ENCODE results near the gene LRRN2. TPM values are rescaled to one million over a fixed set of nuclear protein-coding genes. Genes with fewer than 3 reads are reported as not detected.

Gene LRRN2
- total RNA-seq, 1 donor from 2014 or later = not detected

DNA sequence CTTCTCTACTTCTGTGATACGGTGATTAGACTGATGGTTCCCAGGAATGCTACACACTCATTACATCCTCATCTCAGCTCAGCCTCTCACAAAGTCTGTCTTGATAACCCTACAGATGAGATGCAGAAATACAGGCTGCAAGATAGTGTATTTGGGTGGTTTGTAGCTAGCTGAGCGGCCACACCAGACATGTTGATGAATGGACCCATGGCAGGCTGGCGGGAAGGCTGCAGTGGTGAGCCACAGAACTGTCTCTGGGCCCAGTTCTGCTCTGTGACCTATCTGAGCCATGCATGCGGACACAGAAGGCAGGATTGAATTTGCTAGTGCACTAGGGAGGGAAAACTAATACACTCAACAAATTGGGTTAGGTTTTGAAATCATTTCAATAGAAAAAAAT lies 71.9 kb downstream of the LRRN2 start:
- Mint-ChIP-seq H3K4me3 (no peak overlapping the region), H3K9me3 (no peaks in the 10 kb centered on the region), H3K27me3 (no peaks in the 10 kb centered on the region), H3K27ac (no peak overlapping the region), H3K4me1 (no peaks in the 10 kb centered on the region), H3K36me3 (ENCODE audit: low read depth) (peaks cover 5% of the 10 kb centered on the region)
- CTCF ChIA-PET = no interaction called here
- DNase-seq = no peak
- POLR2A ChIA-PET = no interaction called here
- intact Hi-C loops (cut with micrococcal nuclease) = no loop called here
- TF ChIP-seq, protein P1, sequence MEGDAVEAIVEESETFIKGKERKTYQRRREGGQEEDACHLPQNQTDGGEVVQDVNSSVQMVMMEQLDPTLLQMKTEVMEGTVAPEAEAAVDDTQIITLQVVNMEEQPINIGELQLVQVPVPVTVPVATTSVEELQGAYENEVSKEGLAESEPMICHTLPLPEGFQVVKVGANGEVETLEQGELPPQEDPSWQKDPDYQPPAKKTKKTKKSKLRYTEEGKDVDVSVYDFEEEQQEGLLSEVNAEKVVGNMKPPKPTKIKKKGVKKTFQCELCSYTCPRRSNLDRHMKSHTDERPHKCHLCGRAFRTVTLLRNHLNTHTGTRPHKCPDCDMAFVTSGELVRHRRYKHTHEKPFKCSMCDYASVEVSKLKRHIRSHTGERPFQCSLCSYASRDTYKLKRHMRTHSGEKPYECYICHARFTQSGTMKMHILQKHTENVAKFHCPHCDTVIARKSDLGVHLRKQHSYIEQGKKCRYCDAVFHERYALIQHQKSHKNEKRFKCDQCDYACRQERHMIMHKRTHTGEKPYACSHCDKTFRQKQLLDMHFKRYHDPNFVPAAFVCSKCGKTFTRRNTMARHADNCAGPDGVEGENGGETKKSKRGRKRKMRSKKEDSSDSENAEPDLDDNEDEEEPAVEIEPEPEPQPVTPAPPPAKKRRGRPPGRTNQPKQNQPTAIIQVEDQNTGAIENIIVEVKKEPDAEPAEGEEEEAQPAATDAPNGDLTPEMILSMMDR (IDR thresholded peaks at IDR 0.05) = no peak
- ATAC-seq (ENCODE audit: low read depth) = no peak

DNA sequence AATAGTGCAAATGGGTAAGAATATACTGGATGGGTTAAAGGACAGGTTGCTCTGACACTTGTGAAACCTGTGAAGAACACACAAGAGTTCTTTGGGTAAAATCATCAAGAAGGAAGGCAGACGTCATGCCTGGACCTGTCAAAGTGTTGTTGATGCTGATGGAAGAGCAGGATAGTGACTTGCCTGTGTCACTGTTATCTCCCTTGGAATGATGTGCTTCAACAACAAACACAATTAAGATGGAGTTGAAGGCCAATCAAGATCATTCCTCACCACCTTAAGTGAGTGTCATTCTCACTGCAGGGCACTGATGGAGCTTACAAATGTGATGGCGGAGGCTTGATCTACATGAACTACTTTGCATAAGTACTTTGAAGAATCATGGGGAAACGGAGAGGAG lies 73.2 kb downstream of the LRRN2 start:
- TF ChIP-seq, protein P1 (IDR thresholded peaks at IDR 0.05) = no peak
- H3K4me1 Mint-ChIP-seq = no peaks in the 10 kb centered on the region

DNA sequence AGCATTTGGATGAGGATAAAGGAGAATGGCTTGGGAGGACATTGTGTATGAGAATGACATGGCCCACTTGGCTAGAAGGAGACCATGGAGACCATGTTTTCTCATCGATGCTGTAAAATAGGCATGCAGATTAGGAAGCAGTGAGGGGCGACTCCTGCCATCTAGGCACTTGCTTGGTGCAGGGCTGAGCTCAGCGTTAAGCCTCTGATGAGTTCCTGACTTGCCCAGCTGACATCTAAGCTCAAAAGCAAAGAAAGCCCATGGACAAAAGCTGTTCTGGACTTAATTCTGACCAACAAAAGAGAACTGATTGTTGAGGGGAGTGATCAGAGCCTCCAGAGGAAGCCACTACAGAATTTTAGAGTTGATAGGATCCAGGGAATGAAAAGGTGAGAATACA lies 74.5 kb downstream of the LRRN2 start:
- H3K27ac Mint-ChIP-seq = no peak overlapping the region
- ChIA-PET CTCF (interaction anchor here (1.5 kb wide), 1 partner anchor 196 kb away, joined by 4 read pairs; no protein-coding TSS in a partner anchor), POLR2A (no interaction called here)
- H3K4me1 Mint-ChIP-seq = no peaks in the 10 kb centered on the region
- H3K36me3 Mint-ChIP-seq (ENCODE audit: low read depth) = no peaks in the 10 kb centered on the region
- TF ChIP-seq, protein P1 (IDR thresholded peaks at IDR 0.05) = no peak
- no peaks in the 10 kb centered on the region for H3K9me3 Mint-ChIP-seq
- no peak for ATAC-seq (ENCODE audit: low read depth)
- no peak for DNase-seq
- H3K27me3 Mint-ChIP-seq = peaks cover 4% of the 10 kb centered on the region
- intact Hi-C loops (cut with micrococcal nuclease) = no loop called here
- H3K4me3 Mint-ChIP-seq = no peak overlapping the region

More for the DNA sequence above, 73.2 kb downstream of the LRRN2 start:
- DNase-seq (no peak), ATAC-seq (ENCODE audit: low read depth) (no peak)
- Mint-ChIP-seq H3K9me3 (no peaks in the 10 kb centered on the region), H3K4me3 (no peak overlapping the region), H3K27me3 (peaks cover 4% of the 10 kb centered on the region), H3K27ac (no peak overlapping the region), H3K36me3 (ENCODE audit: low read depth) (peaks cover 4% of the 10 kb centered on the region)
- ChIA-PET CTCF (no interaction called here), POLR2A (no interaction called here)
- intact Hi-C loops (cut with micrococcal nuclease) = no loop called here

DNA sequence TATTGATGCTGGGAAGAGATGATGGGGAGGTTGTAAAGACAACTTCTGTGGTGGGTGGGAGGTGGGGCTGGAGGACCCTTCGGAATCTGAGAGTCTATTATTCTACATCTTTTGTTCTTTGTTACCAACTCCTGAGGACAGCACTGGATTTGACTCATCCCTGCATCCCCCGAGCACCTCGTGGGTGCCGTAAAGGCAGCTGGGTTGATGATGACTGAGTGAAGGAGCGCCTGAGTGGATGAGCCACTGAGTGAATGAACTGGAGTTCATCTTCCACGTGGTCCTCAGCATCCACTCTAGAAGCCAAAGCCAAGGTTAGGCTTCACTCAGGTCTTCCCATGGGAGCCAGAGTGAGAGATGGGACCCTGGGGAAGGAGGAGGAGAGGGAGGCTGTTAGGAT lies 77.6 kb downstream of the LRRN2 start:
- Mint-ChIP-seq H3K36me3 (ENCODE audit: low read depth) (peaks cover 2% of the 10 kb centered on the region), H3K27me3 (peaks cover 4% of the 10 kb centered on the region), H3K27ac (no peak overlapping the region), H3K4me1 (no peaks in the 10 kb centered on the region), H3K9me3 (no peaks in the 10 kb centered on the region), H3K4me3 (no peak overlapping the region)
- ATAC-seq (ENCODE audit: low read depth) (no peak), DNase-seq (no peak)
- TF ChIP-seq, protein P1 (IDR thresholded peaks at IDR 0.05) = no peak
- intact Hi-C loops (cut with micrococcal nuclease) = no loop called here
- ChIA-PET CTCF (no interaction called here), POLR2A (no interaction called here)

DNA sequence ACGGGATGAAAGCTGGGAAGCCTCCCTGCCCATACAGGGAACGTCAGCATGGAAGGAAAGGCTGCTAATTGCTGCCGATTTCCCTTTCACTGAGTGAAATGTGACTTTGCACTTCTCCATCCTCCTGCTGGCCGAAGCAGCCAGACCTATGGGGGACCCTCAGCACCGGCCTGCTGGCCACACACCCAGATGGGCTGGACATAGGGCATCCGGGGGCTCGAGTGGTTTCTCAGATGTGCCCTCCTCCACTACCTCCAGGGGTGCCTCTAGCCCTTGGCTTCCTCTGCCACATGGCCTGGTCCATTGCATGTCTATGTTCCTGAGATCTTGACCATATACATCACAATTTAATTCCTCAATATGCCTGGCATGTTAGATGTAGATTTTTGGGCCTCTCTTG lies 79.7 kb downstream of the LRRN2 start:
- ChIA-PET CTCF (no interaction called here), POLR2A (no interaction called here)
- no peaks in the 10 kb centered on the region for H3K9me3 Mint-ChIP-seq
- no peak for ATAC-seq (ENCODE audit: low read depth)
- H3K27ac Mint-ChIP-seq = no peak overlapping the region
- no peaks in the 10 kb centered on the region for H3K4me1 Mint-ChIP-seq
- intact Hi-C loops (cut with micrococcal nuclease) = no loop called here
- no peak for DNase-seq
- peaks cover 4% of the 10 kb centered on the region for H3K27me3 Mint-ChIP-seq
- peaks cover 4% of the 10 kb centered on the region for H3K36me3 Mint-ChIP-seq (ENCODE audit: low read depth)
- TF ChIP-seq, protein P1 (IDR thresholded peaks at IDR 0.05) = no peak
- H3K4me3 Mint-ChIP-seq = no peak overlapping the region
